GM21619 (cell line): ENCODE measurements around the gene FAM217A.

Experiments used
- ATAC-seq: cut with Tn5 transposase; IDR thresholded peaks from one replicate; pipeline ENCODE4 v1.9.1; 2021; ENCODE audit not compliant: unreplicated experiment

FAM217A gene

DNA sequence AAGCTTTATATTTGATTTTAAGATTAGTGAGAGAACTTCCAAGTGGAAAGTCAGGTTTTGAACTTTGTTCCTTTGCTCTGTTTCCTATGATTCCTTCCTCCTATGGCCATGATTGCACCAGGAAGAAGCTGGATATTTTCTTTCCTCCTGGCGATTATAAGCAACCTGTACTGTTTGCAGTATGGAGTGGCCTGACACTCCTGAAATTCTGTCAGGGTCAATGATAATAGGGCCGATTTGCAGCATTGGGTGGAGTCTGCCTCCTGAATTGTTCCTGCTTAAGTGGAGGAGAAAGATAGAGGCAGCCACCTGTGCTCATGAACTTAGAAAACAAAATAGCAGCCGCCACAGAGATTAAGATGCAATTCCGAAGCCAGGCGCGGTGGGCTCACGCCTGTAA, 9.8 kb upstream of the FAM217A start:
- ATAC-seq, result no peak

DNA sequence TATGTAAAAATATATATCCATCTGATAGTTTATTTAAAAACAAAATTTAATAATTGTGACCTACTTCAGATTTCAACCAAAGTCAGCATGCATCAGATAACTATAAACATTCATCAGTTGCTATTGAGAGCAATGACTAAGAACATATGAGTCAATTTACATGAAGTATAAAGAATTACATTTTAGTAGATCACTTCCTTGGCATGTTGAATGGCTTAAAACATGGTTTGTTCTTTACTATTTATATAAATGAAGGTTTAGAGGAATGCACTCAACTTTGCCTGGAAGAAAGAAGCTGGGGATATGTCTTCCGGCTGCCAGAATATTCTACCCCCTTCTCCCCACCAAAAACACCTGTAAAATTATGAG, 6.4 kb upstream of the FAM217A start:
- no peak for ATAC-seq

DNA sequence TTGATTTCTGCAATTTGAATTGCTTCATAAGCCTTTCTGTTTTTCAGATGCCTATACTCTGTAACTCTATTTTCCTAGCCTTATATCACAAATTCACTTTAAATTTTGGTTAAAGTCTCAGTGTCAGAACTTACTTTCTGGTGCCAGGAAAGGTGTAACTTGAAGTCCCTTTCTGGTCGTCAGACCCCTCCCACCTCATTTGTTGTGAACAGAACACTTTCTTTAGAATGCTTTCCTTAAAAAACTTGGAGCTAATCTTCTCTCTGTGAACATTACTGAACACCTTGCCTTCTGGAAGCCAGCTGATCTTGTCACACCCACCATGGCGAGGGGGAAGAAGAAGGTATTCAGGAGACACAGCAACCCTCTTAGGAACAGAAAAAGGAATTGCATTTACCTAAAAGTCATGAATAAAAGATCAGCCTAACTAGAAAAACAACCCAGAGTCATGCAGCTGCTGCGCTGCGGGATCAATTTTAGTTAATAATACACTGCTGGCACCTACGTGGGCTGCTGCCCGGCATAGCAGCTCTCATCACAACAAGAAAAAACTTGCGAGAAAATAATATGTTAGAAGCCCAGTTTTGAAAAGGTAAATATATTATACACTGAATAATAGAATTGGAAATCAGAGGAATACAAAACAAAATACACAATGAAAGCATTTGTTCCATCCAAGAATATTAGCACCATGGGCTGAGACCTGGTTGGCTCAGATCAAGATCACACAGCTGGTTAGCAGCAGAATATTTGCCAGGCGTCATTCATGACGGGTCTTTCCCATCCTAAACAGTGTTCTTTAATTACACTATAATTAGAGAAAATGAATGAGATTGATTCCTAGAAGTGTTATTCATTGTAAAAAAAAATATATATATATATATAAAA, 5.8 kb upstream of the FAM217A start:
- ATAC-seq, result no peak

DNA sequence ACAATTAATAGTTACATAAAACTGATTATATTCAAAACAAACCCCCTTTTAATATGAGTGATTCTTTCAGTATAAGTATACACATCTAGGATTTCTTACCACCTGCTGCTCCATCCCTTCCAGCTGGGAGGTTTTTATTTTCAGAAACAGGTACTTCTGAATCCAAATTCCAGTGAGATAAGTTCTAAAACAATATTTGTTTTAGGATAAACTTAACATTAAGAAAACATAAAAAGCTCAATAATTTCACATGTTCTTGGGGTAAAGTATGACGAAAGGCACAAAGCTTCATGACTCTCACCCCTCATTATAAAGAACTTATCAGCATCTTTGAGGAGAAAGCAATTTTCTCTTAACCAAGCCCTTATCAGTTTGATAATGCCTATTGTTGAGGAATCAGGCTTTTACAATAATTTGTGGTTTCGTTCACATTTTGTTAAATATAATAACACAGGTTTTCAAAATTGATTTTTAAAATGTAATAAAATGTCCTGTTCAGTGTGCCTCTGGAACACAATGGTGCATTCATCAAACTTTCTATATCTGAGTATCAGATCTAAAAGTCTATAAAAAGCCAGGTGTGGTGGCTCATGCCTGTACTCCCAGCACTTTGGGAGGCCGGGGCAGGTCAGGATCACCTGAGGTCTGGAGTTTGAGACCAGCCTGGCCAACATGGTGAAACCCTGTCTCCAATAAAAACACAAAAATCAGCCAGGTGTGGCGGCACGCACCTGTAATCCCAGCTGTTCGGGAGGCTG, 4.3 kb downstream of the FAM217A start:
- no peak for ATAC-seq

DNA sequence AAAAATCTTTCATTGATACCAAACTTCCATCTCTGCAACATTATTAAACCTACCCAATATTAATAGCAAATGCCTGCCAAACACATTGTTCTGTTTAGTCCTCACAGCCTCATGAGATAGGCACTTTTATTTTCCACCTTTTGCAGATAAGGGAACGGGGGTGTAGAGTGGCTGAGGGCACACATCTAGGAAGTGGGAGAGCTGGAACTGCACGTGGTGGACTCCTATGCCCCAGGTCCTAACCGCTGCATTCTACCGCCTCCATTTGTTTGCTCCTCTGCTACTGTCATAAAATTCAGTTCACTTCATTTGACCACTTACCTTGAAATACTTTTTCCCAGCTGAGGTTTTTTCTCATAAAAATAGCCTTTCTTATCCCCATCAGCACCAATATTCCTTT, 7.6 kb downstream of the FAM217A start:
- no peak for ATAC-seq

DNA sequence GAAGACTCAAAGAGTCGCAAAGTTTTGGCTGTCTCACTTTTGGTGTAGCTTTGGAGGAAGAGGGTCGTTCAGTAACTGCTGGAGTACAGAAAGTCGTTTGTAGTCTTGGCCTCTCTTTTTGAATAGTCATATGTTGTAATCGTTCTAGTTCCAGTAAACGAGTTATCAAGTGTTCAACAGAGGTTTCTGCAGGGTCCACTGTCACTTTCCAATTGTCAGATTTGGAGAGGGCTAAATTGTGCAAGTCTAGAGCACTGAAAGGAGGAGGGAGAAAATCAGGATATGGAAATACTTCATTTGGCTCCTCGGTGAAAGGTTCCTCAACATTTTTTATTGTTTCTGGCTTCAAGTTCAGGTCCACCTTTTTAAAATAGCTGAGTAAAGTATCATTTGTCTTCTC, 9.7 kb downstream of the FAM217A start:
- no peak for ATAC-seq

DNA sequence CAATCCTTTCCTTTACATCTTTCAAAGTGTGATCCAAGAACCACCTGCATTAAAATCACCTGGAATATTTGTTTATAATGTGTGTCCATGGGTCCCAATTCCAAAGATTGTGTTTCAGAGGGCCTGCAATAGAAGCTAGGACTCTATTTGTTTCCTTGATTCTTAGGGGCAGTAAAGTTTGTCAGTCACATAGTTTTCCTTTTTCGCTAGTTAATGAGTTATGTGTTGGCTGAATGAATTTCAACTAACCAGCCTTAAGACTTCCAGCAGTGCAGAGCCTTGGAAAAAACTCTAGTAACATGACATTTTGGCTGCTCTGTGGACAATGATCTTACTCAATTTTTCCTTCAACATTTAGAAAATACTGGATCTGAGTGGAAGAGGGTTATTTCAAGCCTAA, 11.3 kb downstream of the FAM217A start:
- no peak for ATAC-seq

DNA sequence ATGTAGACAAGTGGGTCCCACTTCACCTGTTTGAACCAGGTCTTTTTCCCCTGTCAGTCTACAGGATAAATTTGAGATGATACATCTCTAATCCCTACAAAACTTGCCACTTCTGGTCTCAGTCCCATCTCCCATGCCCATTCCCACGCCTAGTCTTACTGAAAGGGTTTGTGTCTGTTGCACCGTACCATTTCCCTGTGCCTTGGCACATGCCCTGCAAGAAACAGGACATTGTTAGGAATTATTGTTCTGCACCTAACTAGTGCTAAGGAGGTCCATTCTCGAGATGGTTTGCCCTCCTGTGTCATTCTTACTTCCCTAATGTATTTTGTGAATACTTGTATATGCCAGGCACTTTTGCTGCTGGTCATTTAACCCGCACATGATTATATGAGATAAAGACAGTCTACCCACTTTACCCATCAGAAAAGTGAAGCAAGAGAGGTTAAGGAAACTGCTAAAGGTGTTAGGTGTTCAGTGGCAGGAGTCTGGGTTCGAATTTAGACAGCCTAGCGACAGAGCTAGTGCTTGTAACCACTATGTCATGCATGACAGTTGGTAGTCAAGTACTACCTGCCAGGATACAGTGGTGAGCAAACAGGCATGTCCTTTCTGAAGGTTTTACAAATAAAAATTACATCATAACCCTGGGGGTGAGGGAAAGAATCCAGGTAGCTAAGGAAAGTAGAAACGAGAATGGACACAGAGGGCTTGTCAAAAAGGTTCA, 12.7 kb downstream of the FAM217A start:
- no peak for ATAC-seq

DNA sequence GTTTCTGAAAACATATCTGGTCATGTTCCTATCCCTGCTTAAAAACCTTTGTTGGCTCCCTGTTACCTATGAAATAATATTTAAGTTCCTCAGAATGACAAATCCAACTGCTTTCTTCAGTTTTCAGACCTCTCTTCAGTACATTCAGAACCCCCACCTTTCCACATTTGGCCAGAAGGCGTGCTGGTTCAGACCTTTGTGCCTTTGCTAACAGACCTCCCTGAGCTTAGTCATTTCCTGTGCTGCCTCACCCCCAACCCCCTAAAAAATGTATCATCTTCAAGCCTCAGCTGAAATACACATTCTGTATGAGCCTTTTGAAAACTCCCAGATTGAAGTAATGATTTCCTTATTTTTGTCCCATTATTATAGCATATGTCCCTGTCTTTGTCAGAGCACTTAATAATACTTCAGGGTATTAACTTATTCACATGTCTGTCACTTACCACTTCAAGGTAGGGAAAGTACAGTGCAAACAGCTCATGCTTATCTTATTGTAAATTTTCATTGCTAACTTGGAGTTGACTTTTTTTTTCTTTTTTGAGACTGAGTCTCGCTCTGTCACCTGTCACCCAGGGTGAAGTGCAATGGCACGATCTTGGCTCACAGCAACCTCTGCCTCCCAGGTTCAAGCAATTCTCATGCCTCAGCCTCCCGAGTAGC, 19.7 kb downstream of the FAM217A start:
- no peak for ATAC-seq

DNA sequence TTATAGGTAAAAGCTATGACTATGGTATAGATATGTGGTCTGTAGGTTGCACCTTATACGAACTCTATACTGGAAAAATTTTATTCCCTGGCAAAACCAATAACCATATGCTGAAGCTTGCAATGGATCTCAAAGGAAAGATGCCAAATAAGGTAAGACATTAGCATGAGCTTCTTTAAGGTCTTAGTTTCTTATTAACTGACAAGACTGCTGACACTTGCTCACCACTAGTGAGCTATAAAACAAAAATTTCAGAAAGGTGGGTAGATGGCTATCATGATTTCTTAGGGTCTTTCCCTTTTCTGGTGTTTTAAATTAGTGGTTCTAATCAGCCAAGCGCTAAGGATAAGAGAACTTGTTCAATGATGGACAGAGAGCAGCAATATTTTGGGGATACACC, 21.9 kb downstream of the FAM217A start:
- ATAC-seq, result no peak

DNA sequence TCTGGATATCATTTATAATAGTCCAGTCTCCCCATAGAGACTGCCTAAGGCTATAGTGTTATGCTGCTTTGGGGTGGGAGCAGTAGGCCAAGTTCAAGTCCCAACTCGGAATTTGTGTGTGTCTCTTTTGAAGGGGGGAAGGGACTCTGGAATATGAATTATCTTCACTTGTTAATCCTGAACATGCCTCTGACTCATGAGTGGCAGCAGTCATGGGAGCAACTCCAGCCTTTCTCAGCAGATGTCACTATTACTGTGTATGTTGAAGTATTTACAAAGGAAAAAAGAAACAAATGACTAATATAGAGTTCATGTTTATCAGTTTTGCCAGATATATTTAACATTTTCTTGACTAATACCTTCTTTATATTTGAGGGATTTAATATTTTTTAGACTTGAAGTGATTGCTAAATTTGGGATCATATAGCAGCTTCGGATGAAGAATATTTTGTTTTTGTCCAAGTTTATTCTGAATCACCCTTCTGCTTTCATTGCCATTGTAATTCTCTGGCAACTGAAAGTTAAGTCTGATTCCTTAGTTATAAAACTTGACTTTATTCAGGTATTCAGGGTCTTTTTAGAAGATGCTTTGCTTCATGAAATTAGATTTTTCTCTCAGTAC, 23.4 kb downstream of the FAM217A start:
- ATAC-seq, result no peak

DNA sequence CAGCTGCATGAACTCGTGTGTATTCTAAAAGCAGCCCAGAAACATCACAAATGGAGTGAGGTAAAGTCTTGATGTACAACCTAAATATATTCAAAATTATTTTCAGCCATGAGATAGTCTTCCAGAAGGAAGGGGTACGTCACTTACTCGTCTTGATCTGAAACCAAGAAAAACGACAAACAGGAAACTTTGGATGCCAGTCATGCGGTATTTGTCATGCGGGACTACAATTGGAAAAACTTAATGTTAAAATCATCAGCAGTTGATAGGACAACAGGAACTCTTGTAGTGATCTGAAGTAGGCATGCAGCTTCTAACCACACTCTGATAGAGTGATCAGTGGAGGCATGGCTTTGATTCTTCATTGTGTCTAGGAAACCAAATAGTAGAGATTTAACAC, 29.7 kb downstream of the FAM217A start:
- ATAC-seq, result no peak

DNA sequence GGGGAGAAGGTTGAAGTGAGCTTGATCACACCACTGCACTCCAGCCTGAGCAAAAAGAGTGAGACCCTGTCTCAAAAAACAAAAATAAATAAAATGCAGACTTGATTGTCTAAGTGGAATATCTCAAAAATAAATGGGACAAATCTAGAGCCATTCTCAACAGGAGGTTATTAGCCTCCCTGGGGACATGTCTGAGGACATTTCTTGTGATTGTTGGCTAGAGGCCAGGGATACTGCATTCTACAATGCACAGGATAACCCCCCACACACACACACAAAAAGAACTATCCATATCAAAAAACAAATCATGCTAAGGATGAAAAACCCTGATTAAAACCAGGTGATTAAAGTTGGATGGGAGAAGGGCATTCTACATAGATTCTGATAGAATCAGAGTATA, 37.5 kb downstream of the FAM217A start:
- no peak for ATAC-seq

DNA sequence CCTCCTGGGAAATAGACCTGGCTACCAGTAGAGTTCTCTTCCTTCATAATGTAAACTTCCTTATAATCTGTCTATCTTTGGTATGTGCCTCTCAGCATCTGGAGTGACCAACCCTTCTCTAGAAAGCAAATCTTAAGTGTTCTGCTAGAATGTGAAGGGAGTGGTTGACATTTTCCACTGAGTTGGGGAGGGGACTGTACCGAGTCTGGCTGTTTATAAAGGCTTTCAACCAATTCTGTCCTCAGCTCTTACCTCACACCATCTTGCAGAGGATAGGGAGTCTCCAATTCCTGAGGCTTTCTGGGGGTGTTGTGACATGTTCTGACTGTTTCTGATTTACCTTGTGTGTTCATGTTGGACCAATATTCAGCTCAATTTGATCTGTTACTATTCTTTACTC, 39.6 kb downstream of the FAM217A start:
- no peak for ATAC-seq

DNA sequence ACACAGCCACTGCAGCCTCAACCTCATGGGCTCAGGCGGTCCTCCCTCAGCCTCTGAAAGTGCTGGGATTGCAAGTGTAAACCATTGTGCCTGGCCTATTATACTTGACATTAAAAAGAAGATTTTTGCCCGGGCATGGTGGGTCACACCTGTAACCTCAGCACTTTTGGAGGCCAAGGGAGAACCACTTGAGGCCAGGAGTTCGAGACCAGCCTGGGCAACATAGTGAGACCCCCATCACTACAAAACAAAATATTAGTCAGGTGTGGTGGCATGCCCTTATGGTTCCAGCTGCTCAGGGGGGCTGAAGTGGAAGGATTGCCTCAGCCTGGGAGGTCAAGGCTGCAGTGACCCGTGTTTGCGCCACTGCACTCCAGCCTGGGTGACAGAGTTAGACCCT, 42.4 kb downstream of the FAM217A start:
- no peak for ATAC-seq

DNA sequence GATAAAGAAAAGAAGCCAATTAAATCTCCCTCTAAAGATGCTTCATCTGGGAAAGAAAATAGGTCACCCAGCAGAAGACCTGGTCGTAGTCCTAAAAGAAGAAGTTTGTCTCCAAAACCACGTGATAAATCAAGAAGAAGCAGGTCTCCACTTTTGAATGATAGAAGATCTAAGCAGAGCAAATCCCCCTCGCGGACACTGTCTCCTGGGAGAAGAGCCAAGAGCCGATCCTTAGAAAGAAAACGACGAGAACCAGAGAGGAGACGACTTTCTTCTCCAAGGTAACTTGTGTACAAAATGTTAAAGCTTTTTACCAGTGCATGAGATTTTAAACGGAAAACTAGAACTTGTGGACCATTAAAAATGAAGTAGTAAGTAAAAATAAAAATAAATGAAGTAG, 46.5 kb downstream of the FAM217A start:
- no peak for ATAC-seq

DNA sequence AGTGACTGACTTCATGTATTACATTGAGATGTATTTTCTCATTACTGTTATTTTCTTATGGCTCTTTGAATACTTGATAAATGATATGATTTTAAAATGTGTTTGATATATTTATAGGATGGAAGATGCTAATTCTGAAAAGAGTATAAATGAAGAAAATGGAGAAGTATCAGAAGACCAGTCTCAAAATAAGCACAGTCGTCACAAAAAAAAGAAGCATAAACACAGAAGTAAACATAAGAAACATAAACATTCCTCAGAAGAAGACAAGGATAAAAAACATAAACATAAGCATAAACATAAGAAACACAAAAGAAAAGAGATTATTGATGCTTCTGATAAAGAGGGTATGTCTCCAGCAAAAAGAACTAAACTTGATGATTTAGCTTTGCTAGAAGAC, 47.5 kb downstream of the FAM217A start:
- no peak for ATAC-seq

DNA sequence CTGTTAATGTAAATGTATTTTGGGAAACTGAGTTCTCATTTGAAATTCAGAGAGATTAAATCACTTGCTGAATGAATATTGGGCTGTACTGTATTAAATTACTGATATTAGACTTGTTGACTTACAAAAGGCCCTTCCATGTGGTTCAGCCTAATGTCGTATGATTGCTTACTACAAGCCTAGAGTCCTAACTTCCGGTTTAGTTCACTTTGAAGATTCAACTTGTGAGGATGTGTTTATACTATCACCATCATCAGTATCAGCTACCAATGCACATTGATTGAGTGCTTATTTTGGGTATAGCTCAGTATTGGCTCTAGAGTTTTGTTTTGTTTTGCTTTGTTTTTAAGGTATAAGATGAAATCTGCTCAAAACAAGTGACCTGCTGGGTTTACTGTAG, 48.3 kb downstream of the FAM217A start:
- no peak for ATAC-seq

DNA sequence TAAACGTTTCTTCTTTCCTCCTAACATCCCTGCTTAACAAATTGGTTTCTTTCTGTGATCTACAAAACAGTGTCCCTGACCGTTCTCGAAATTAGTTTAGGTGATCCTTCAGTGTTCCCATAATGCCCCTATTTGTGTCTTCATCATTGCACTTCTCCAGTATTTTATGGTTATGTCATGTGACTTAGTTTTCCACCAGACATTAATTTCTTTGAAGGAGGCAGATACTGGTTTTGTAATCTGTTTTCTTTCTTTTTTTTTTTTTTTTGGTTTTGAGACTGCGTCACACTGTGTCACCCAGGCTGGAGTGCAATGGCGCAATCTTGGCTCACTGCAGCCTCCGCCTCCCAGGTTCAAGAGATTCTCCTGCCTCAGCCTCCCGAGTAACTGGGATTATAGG, 49.2 kb downstream of the FAM217A start:
- ATAC-seq, result no peak

DNA sequence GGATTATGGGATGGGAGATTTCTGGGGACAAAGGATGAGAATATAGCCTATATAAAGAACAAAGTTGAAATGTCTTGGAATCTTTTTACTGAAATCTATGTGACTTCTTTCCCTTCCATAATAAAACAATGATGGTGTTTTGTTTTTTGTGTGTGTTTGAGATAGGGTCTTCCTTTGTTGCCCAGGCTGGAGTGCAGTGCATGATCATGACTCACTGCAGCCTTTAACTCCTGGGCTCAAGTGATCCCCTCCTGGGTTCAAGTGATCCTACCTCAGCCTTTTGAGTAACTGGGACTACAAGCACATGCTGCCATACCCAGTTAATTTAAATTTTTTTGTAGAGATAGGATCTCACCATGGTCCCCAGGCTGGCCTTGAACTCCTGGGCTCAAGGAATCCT, 50.9 kb downstream of the FAM217A start:
- ATAC-seq, result no peak

DNA sequence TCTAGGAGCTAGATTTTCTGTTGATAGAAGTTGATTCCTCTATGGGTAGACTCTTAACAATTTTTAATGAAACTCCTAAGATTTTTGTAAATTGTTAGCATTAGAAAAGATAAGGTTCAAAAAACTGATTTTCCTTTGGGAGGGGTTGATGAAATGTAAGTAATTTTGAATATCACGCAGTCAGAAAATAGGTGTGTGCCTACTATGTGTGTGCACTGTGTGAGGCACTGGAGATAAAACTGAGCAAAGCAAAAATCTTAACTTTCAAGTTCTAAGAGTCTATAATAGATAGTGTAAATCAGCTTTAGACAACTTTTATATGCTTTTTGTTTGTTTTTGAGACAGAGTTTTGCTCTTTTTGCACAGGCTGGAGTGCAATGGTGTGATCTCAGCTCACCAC, 53.3 kb downstream of the FAM217A start:
- no peak for ATAC-seq
